Hematopoietic multipotent progenitor cell treated with erythropoietin and hydrocortisone succinate and interleukin-3 and kit ligand, for 17 days (in vitro differentiated cells): ENCODE measurements around the gene RPP25L.
"Not testable (repeated sequence)": the region's sequence is repeated elsewhere in the genome, so short reads cannot be mapped to it uniquely, and the experiment has no call there.

Experiments
- DNase-seq: peaks from one replicate; pipeline ENCODE4 v3.0.0-alpha.2; 2015; ENCODE audit warnings: low spot score

The RPP25L gene

GRCh38 chr9:34611811-34612787 lies at the start of gene RPP25L:
Gene RPP25L (minus strand): TSS chr9:34612097. CDS start chr9:34611296, 801 bp downstream.
- peak; percentile 92 for DNase-seq

DNA sequence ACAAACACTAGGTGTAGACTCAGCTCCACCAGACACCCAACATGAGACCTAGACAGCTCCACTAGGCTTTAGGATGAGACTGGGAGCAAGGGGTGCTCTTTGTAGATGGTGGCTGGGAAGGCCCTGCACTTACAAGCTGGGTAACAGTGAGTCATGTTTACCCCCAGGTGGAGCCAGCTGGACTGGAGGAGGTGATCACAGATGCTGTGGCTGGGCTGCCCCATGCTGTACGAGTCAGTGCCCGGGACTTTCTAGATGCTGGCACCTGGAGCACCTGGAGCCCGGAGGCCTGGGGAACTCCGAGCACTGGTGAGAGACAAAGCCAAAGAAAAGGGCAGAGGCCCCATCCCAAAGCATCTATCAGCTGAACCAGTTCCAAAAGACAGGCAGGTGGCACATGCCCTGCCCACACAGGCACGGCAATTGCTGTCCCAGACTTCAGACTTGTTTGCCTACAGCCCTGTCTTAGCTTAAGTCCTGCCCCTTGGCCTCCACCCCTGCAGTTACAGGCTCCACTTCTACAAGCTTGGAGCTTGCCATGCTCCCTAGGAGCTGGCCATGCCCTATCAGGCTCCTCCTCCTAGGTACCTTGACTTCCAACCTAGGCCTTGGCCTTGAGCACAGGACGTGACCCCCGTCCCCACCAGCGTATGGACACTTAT lies 47.8 kb upstream of the RPP25L start:
- DNase-seq, result no peak

GRCh38 chr9:34658461-34658860 lies 46.6 kb upstream of the RPP25L start:
- no peak for DNase-seq

DNA sequence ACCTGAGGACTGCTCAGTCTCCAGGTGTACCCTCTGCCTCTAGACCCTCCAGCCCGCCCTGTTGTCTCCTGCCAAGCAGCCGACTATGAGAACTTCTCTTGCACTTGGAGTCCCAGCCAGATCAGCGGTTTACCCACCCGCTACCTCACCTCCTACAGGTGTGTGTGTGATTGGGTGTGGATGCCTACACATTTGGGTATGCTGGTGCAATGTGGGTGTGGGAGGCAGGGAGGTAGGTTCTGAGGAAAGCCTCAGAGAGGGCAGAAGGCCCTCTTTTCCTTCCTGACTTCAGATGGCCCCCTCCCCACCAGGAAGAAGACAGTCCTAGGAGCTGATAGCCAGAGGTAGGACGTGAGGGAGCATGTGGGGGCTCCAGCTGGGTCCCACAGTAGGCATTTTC lies 45.1 kb upstream of the RPP25L start:
- no peak for DNase-seq

- DNase-seq, result no peak
These were observed 43.5 kb upstream of the RPP25L start for GRCh38 chr9:34655394-34655793.

DNA sequence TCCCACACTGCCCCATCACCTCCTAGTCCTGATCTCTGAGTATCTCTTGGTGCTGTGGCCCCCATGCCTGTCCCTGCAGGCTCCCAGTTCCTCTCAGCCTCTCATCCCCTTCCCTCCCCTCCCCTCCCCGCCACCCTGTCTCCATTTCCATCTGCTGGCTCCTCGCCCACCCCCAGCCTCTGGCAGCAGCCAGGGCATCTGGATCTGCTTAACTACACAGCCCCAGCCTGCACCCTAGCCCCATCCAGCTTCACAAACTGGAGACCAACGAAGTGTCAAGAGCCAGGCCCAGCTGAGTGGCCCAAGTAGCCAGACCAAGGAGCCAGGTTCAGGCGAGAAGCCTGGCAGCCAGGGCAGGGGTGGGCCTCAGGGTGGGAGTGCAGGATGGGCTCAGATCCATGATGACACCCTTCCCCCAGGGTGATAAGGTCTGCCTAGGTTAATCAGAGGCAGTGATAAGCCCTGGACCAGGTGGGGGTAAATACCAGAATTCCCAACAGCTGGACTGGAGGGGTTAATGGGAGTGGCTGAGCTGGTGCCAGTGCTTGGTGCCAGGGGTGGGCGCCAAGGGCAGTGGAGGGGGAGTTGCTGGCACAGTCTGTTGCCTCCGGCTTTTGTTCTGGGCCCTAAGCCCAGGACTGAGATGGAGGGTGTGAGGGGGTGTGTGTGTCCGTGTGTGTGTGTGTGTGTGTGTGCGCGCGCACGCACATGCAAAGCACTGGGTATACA lies 42.6 kb upstream of the RPP25L start:
- DNase-seq, result no peak

GRCh38 chr9:34653151-34654072 lies 41.5 kb upstream of the RPP25L start:
- DNase-seq, result no peak

DNA sequence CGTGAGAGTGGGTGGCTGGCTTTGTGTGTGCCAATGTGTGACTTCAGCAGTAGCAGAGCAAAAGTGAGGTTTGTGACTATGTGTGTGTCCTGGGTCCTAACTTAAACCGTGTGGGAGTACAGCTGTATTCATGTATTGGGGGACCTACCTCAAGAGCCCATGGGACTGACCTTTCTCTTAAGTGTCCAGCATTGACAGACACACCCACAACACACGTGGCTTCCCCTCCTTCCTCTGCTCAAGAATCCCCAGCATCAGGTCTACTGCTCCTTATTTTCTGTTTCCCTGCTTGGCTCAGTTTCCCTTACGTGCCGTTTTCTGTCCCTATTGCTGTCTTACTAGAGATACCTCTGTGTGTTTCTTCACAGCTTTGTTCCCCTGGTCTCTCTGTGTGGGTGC lies 40.7 kb upstream of the RPP25L start:
- no peak for DNase-seq

DNA sequence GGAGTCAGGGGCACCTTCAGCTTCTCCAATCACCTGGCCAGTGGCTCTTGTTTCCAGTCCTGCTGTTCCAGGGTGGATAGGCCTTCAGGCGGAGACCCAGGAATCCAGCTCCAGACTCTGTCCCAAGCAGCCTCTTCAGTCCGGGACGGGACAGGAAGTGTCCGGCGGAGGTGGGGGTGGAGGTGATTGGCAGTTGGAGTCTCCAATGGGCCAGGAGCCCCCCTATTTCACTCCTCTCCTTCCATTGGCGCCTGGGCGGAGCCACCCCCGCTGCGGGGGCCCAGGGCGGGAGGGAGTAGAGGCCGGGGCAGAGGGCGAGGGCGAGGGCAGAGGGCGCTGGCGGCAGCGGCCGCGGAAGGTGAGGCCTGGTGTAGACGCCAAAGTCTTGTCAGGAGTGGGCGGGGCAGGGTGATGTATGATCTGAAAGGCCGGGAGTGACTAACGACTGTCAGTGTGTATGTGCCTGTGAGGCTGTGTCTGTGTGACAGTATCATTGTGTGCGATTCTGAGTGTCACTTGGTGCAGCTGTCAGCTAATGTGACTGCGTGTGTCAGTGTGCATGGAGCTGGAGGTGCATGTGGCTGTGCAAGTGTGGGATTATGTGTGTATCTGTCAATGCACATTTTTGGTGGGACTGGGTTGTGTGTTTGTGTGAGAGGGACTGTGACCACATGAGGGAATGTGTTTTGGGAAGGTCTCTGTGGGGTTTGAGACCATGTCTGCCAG lies 40.1 kb upstream of the RPP25L start, which contains the start of gene IL11RA:
TSS of gene IL11RA (plus strand) at position 310 of the 726 bp plus-strand sequence. CDS start 3,033 bp downstream, outside the sequence.
- DNase-seq, result peak; percentile 61

- DNase-seq, result no peak
These were observed 39.4 kb upstream of the RPP25L start for GRCh38 chr9:34651321-34651720.

DNA sequence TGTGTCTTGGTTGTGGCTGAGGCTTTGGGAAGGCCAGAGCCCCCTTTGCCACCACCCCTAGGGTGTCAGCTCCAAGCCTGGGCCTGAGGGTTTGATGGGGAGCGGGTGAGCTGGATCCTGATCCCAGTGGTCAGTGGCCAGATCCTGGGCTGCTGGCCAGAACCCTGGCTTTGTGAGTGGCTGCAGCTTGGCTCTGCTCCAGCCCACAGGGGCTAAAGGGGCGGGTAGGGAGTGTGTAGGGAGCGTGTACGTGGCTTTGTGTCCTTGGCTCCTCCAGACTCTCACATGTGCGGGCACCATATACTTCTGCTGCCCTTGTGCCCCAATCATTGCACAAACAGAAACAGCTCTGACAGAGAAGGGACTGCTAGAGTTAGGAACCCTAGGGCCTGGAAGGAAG lies 38.9 kb upstream of the RPP25L start:
- no peak for DNase-seq

GRCh38 chr9:34648673-34649072 lies 36.8 kb upstream of the RPP25L start:
- DNase-seq, result no peak

GRCh38 chr9:34647651-34648050 lies 35.8 kb upstream of the RPP25L start:
- peak; percentile 77 for DNase-seq

- DNase-seq, result no peak
These were observed 35.1 kb upstream of the RPP25L start for GRCh38 chr9:34647084-34647403.

GRCh38 chr9:34646211-34647083 lies 34.5 kb upstream of the RPP25L start, which contains the start of gene GALT:
Gene GALT (plus strand): TSS chr9:34646675. CDS start chr9:34646705, 30 bp downstream.
- DNase-seq, result peak; percentile 94

DNA sequence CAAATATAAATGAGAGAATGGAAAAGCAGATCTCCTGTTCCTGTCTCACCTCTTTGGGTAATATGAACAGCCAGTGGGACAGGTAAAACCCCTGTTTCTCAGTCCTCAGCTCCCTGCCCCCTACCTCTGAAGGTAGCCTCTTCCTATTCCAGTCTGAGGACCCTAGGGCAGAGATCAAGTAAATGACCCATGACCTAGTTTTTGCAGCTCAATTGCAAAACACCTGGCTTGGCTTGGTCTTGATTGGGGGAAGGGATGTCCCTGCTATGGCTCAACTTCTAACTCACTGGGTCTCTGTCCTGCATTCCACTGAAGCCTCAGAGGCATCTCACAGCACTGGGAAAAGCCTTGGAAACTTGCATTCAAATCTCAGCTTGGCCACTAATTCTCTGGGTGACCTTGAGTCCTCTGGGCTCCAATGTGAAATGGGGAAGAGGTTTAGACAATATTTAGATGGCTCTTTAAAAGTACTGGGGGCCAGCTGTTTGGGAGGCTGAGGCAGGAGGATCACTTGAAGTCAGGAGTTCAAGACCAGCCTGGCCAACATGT lies 32.9 kb upstream of the RPP25L start:
- no peak for DNase-seq

GRCh38 chr9:34642679-34643078 lies 30.8 kb upstream of the RPP25L start:
- no peak for DNase-seq

GRCh38 chr9:34639322-34639721 lies 27.4 kb upstream of the RPP25L start:
- DNase-seq, result not testable (repeated sequence)

DNA sequence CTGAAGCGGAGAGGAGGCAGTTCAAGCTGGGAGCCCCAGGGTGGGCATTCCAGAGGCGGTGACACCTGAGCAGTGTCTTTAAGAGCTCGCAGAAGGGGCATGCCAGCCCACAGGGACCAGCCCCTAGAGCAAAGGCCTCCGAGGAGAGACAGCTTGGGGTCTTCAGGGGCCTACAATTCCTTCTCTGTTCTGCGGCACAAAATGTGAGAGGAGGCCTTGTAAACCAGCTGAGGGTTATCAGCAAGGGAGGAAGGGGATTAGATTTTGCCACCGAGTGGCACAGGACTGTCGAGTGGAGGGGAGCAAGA lies 26.2 kb upstream of the RPP25L start:
- no peak for DNase-seq
